Measurements from ENCODE around the gene UQCR11. TPM values are rescaled to one million over a fixed set of nuclear protein-coding genes. Genes with fewer than 3 reads are reported as not detected.

The UQCR11 gene
- total and polyA plus RNA-seq, 2 donors (not counting 3 experiments of a cell fraction or from before 2014, with no cell fraction given) = 165 to 210 TPM

GRCh38 chr19:1549332-1549945 lies 55.8 kb downstream of the UQCR11 start:
- Histone ChIP-seq H3K4me3 (replicated peaks in 1 of 3; ENCODE audit: insufficient read depth in 1 of 3, low read depth in 1 of 3, low read length in 3 of 3) (no peak overlapping the region), H3K27me3 (ENCODE audit: control insufficient read depth in 2 of 2, insufficient read depth in 2 of 2, low read length in 2 of 2) (peaks cover 0 to 2% of the 10 kb centered on the region in 2 experiments), H3K4me2 (ENCODE audit: insufficient read depth, low read length) (no peak overlapping the region), H3K9me3 (replicated peaks; ENCODE audit: control insufficient read depth, insufficient read depth, low read length) (no peaks in the 10 kb centered on the region), H3K79me2 (ENCODE audit: control insufficient read depth, insufficient read depth, low read length) (no peaks in the 10 kb centered on the region), H3K9me1 (replicated peaks; ENCODE audit: control insufficient read depth, extremely low read depth, insufficient read depth, low read length) (no peaks in the 10 kb centered on the region), H3K36me3 (ENCODE audit: control insufficient read depth in 2 of 2, extremely low read depth in 1 of 2, insufficient read depth in 2 of 2, low read length in 2 of 2) (peaks cover 0 to 3% of the 10 kb centered on the region in 2 experiments), H3K9ac (replicated peaks; ENCODE audit: extremely low read depth, insufficient read depth, low read length) (no peak overlapping the region), H3K27ac (ENCODE audit: insufficient read depth, low read depth, low read length) (no peak overlapping the region), H3K4me1 (ENCODE audit: control insufficient read depth, extremely low read depth, insufficient read depth, low read length) (no peaks in the 10 kb centered on the region), H2AFZ (ENCODE audit: low read depth, low read length) (no peak overlapping the region), H4K20me1 (replicated peaks; ENCODE audit: control insufficient read depth, extremely low read depth, insufficient read depth, low read length) (no peaks in the 10 kb centered on the region)
- intact Hi-C loops (cut with micrococcal nuclease) (no loop called here), dilution Hi-C loops (cut with MboI; ENCODE audit: extremely low pct_ligation_motif_present, low sequenced_read_pairs) (no loop called here)
- TF ChIP-seq POLR2AphosphoS5 (IDR thresholded peaks at IDR 0.05; ENCODE audit: insufficient read depth, low read depth, low read length) (no peak), MYC (IDR thresholded peaks at IDR 0.05; ENCODE audit: low read depth, low read length) (no peak), MAX (IDR thresholded peaks at IDR 0.05; ENCODE audit: insufficient read depth, insufficient read length) (no peak), GATA2 (IDR thresholded peaks at IDR 0.05; ENCODE audit: insufficient read depth, insufficient read length, low read depth, low read length) (no peak)
- no TSS peak for BruUV-seq (replicated peaks)
- DNase-seq (ENCODE audit: low read depth, low spot score) (no peak), FAIRE-seq (no peak)
- ChIA-PET CTCF (interaction anchor here (1.7 kb wide), 1 partner anchor 123 kb away, joined by 17 read pairs; no protein-coding TSS in a partner anchor), POLR2A (no interaction called here)

Small RNAs within 50 kb of the gene (small RNA-seq; reads per million reads assigned to genes)
- gene AC005943.2 (ENCODE audit: insufficient read depth, insufficient read length, low read depth, low replicate concordance) (not detected), gene RN7SL477P (ENCODE audit: insufficient read depth, insufficient read length, low read depth, low replicate concordance) (not detected), gene RNU6-1223P (ENCODE audit: insufficient read depth, insufficient read length, low read depth, low replicate concordance) (0.66 reads per million)

Other genes starting within 250 kb of the UQCR11 start
- gene NDUFS7, start 221.6 kb downstream of the UQCR11 start, total RNA-seq = 95.8 and 101 TPM in 2 replicates
- gene NDUFS7, start 221.6 kb downstream of the UQCR11 start, polyA plus RNA-seq = 224 and 352 TPM in 2 replicates
- 20.0 and 22.1 TPM in 2 replicates for gene GAMT, start 203.9 kb downstream of the UQCR11 start, total RNA-seq
- 36.9 and 46.8 TPM in 2 replicates for gene GAMT, start 203.9 kb downstream of the UQCR11 start, polyA plus RNA-seq
- gene DAZAP1, start 197.9 kb downstream of the UQCR11 start, total RNA-seq = 177 and 187 TPM in 2 replicates
- gene DAZAP1, start 197.9 kb downstream of the UQCR11 start, polyA plus RNA-seq = 50.1 and 51.5 TPM in 2 replicates
- 1,260 and 1,287 TPM in 2 replicates for gene RPS15, start 167.1 kb downstream of the UQCR11 start, total RNA-seq
- 2,646 and 3,270 TPM in 2 replicates for gene RPS15, start 167.1 kb downstream of the UQCR11 start, polyA plus RNA-seq
- 0.04 and 0.23 TPM in 2 replicates for gene APC2, start 155.3 kb downstream of the UQCR11 start, total RNA-seq
- gene APC2, start 155.3 kb downstream of the UQCR11 start, polyA plus RNA-seq = 0.01 and 0.05 TPM in 2 replicates
- gene C19orf25, start 126.2 kb downstream of the UQCR11 start, total RNA-seq = 28.0 and 29.0 TPM in 2 replicates
- gene C19orf25, start 126.2 kb downstream of the UQCR11 start, polyA plus RNA-seq = 34.6 and 40.3 TPM in 2 replicates
- gene PCSK4, start 115.1 kb downstream of the UQCR11 start, total RNA-seq = 0.92 and 1.2 TPM in 2 replicates
- 1.7 TPM in 2 replicates for gene PCSK4, start 115.1 kb downstream of the UQCR11 start, polyA plus RNA-seq
- gene REEP6, start 114.3 kb downstream of the UQCR11 start, total RNA-seq = 1.5 and 1.8 TPM in 2 replicates
- 1.3 and 1.5 TPM in 2 replicates for gene REEP6, start 114.3 kb downstream of the UQCR11 start, polyA plus RNA-seq
- gene ADAMTSL5, start 92.4 kb downstream of the UQCR11 start, total RNA-seq = not detected in 2 replicates
- gene ADAMTSL5, start 92.4 kb downstream of the UQCR11 start, polyA plus RNA-seq = 0.07 TPM in 1 of 2 replicates, not detected in the other
- gene PLK5, start 81.4 kb downstream of the UQCR11 start, total RNA-seq = not detected in 2 replicates
- not detected in 2 replicates for gene PLK5, start 81.4 kb downstream of the UQCR11 start, polyA plus RNA-seq
- 96.7 and 98.5 TPM in 2 replicates for gene MEX3D, start 37.1 kb downstream of the UQCR11 start, total RNA-seq
- 30.0 and 45.7 TPM in 2 replicates for gene MEX3D, start 37.1 kb downstream of the UQCR11 start, polyA plus RNA-seq
- gene MBD3, start 12.6 kb downstream of the UQCR11 start, total RNA-seq = 120 and 121 TPM in 2 replicates
- 96.8 and 115 TPM in 2 replicates for gene MBD3, start 12.6 kb downstream of the UQCR11 start, polyA plus RNA-seq
- gene TCF3, start 47.2 kb upstream of the UQCR11 start, total RNA-seq = 193 and 197 TPM in 2 replicates
- 147 and 202 TPM in 2 replicates for gene TCF3, start 47.2 kb upstream of the UQCR11 start, polyA plus RNA-seq
- gene ONECUT3, start 148.0 kb upstream of the UQCR11 start, total RNA-seq = not detected in 2 replicates
- gene ONECUT3, start 148.0 kb upstream of the UQCR11 start, polyA plus RNA-seq = not detected in 2 replicates
- 5.1 and 7.3 TPM in 2 replicates for gene ATP8B3, start 206.8 kb upstream of the UQCR11 start, total RNA-seq
- 1.1 and 1.4 TPM in 2 replicates for gene ATP8B3, start 206.8 kb upstream of the UQCR11 start, polyA plus RNA-seq
- gene REXO1, start 243.0 kb upstream of the UQCR11 start, total RNA-seq = 41.1 and 44.6 TPM in 2 replicates
- gene REXO1, start 243.0 kb upstream of the UQCR11 start, polyA plus RNA-seq = 56.9 and 88.8 TPM in 2 replicates